Fibroblast of the aortic adventitia (primary cell): ENCODE data around the gene F5. TPM values are rescaled to one million over a fixed set of nuclear protein-coding genes. Genes with fewer than 3 reads are reported as not detected.
"Not testable (repeated sequence)": the region's sequence is repeated elsewhere in the genome, so short reads cannot be mapped to it uniquely, and the experiment has no call there.

Experiments used
- DNase-seq: peaks from one replicate; pipeline ENCODE4 v3.0.0-alpha.2; 2010; ENCODE audit warnings: low read depth
- H3K4me3 ChIP-seq: 2 replicates; pipeline ENCODE4 v1.5.1; 2011; ENCODE audit warnings: low read depth, mild to moderate bottlenecking, control low read depth, low read length, moderate library complexity
- CTCF ChIP-seq: IDR thresholded peaks from 2 replicates; pipeline ENCODE4 v1.5.1; 2011; ENCODE audit warnings: mild to moderate bottlenecking, low read length, control low read depth, inconsistent platforms; ENCODE audit not compliant: insufficient read depth
- total RNA-seq: library from RNA; depleted of rRNA; stranded (reverse); fragments of >200 nt; gene quantifications from 2 replicates; pipeline ENCODE4 v1.2.3, GENCODE V29; 2012; ENCODE audit warnings: low replicate concordance

F5 gene
- total RNA-seq, 1 donor, result not detected

- H3K4me3 ChIP-seq, result no peak overlapping the region
- TF ChIP-seq CTCF, result no peak
- no peak for DNase-seq
These were observed 38.0 kb downstream of the F5 start for GRCh38 chr1:169548282-169548681.

DNA sequence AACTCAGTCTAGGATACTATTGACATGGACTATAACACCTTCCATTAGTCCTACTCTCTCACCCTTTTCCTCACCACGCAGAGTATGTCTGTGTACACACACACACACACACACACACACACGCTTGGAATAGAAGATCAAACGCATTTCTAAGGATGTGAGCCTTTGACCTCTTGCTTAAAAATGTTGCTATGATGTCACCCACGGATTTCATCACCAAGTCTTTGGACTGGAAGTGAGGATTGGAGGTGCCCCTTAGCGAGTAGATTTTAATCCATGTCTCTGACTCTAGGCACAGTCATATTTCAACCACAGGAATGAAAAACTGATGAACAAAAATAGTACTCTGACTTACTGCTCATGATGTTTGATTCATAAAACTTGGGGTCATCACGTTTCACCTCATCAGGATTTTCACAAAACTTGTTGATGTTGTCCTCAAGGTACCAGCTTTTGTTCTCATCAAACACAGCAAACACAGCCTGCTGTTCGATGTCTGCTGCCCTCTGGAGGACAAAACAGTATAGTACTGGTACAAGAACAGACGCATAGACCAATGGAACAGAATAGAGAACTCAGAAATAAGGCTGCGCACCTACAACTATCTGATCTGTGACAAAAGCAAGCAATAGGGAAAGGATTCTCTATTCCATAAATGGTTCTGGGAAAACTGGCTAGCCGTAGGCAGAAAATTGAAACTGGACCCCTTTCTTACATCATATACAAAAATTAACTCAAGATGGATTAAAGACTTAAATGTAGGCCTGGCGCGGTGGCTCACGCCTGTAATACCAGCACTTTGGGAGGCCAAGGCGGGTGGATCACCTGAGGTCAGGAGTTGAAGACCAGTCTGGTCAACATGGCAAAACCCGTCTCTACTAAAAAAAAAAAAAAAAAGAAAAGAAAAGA, 39.9 kb downstream of the F5 start:
- no peak overlapping the region for H3K4me3 ChIP-seq
- DNase-seq, result peak; percentile 89
- TF ChIP-seq CTCF, result peak; percentile 86

DNA sequence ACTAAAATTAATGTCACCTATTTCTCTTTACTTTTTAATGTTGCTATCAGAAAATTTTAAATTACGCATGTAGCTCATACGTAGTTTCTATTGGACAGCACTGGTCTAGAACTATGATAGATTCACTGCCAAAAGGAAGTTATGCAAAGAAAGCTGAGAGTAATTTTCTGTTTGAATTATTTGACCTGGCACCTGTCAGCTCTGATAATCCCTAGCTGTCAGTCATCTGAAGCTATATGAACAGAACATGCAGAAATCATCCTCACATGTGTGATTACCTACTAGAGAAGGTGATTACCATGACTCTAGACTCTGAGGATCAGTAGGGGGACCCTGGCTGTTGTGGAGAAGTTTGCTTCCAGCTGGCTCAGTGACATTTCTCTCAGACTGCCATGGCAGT, 40.8 kb downstream of the F5 start:
- TF ChIP-seq CTCF, result no peak
- no peak for DNase-seq
- no peak overlapping the region for H3K4me3 ChIP-seq

- H3K4me3 ChIP-seq, result no peak overlapping the region
- DNase-seq, result peak; percentile 81
- TF ChIP-seq CTCF, result no peak
These were observed 47.0 kb downstream of the F5 start for GRCh38 chr1:169538998-169539871.

- TF ChIP-seq CTCF, result no peak
- no peak overlapping the region for H3K4me3 ChIP-seq
- DNase-seq, result no peak
These were observed 51.6 kb downstream of the F5 start for GRCh38 chr1:169534653-169535052.

DNA sequence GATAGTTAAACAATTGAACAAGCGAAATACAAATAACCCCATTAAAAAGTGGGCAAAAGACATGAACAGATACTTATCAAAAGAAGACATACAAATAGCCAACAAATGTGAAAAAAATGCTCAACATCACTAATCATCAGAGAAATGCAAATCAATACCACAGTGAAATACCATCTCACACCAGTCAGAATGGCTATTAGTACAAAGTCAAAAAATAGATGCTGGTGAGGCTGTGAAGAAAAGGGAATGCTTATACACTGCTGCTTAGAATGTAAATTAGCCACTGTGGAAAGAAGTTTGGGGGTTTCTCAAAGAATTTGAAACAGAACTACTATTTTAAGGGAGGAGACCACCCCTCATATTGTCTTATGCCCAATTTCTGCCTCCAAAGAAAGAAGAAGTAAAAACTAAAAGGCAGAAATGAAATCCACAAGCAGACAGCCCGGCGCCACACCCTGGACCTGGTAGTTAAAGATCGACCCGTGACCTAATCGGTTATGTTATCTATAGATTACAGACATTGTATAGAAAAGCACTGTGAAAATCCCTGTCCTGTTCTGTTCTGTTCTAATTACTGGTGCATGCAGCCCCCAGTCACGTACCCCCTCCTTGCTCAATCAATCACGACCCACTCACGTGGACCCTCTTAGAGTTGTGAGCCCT, 52.6 kb downstream of the F5 start:
- DNase-seq, H3K4me3 ChIP-seq: not testable (repeated sequence)
